Ureter (tissue), 1 donor: ENCODE results near the gene CHCHD4. TPM values are rescaled to one million over a fixed set of nuclear protein-coding genes. Genes with fewer than 3 reads are reported as not detected.
A peak's percentile ranks its signal among the peaks of the same experiment; 100 is the strongest.

Experiments
- DNase-seq: peaks from one replicate; pipeline ENCODE4 v3.0.0-alpha.2; 2020; ENCODE audit warnings: low spot score
- total RNA-seq: library from RNA; stranded (reverse); gene quantifications from one replicate; pipeline ENCODE4 v1.2.4, GENCODE V29; 2023
- donor health status: DM: yes; HTN: yes; CAD: no.

The CHCHD4 gene
- total RNA-seq, 1 donor from 2014 or later = 11.2 TPM

DNA sequence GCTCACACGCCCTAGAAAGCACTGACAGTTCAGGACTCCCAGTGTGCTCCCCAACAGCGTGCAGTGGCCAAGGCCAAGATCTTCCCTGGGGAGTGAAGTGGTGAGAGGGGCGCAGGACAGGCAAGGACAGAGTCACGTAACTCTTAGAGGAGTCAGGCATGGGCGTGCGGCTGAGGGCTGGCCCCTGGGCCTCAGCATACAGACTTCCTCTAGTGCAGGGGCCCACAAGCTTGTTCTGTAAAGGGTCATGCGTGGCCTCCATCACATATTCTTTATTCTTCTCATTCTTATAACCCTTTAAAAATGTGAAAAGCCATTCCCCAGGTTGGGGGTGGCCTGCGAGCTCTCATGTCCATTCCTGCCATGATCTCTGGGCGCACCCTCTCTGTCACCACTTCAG is 25.4 kb upstream of the CHCHD4 start:
- DNase-seq = no peak

DNA sequence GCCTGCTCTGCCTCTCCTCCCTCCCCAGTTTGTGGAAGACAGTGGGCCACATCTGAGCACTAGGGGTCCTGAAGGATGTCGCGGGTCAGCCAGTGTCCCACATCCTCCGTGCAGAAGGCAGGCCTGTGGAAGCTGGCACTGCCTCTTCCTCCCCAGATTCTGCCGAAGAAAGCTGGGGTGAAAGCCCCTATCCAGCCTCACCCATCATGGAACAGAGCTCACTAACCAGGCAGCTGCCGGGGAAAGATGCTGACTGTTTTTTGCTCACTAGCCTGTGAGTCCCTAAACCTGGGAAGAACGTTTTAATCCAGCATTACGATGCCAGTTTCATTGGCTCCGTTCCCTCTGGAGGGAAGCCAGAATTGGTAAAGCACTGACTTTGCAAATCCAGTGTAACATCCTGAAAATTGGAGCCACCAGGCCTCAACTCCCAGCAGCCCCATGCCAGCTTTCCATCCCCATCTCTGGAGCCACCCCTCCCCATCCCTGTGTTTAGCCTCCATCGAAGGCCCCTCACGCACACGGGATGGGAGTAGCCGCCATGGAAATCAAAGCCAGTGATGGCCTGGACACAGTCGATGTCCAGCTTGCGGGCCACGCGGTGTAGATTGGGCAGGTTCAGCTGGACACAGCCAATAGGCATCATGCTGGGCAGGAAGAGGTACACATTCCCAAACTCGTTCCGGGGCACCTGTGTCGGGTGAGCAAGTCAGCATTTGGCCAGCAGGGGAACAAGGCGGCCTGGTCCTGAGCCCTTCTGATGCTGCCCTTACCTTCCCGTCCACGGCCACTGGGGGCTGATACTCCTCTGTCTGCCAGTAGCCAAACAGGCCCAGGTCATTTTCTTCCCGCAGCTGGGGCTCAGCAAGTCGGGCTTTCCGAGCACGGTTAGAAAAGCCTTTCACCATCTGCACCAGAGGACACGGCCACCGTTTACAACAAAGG is 23.6 kb upstream of the CHCHD4 start:
- peak; percentile 41 for DNase-seq

DNA sequence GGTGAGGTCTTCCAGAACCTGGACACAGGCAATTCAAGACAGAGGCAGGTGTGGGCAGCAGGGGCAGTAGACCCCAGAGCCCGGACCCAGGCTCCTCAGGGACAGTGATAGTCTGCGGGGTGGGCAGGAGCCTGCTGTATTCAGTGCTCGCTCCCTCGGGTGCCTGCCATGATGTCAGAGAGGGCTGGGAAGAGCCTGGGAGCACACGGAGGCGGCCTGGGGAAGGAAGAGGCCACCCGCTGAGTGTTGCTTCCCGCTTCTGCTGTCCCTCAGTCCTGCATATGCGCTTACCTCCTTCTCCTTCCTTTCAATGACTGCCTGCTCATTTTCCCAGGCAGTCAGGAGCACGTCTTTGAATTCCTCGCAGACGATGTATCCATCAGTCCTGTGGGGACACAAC is 22.9 kb upstream of the CHCHD4 start:
- peak; percentile 40 for DNase-seq

DNA sequence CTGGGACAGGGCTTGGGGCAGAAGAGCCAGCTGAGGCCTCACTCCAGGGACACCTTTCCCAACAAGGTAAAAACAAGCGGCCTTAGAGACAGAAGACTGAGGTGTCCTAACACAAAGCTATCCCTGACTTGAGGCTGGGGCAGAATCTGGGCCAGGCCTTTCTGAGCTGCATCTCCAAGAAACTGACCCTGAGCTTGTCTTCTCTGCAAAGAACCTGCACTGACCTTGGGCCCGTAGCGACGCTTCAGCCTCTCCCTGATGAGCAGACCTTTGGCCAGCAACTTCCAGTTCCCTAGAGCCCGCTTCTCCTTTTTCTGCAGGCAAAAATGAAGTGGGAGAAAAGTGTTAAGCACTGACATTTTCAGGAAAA is 22.4 kb upstream of the CHCHD4 start:
- no peak for DNase-seq

DNA sequence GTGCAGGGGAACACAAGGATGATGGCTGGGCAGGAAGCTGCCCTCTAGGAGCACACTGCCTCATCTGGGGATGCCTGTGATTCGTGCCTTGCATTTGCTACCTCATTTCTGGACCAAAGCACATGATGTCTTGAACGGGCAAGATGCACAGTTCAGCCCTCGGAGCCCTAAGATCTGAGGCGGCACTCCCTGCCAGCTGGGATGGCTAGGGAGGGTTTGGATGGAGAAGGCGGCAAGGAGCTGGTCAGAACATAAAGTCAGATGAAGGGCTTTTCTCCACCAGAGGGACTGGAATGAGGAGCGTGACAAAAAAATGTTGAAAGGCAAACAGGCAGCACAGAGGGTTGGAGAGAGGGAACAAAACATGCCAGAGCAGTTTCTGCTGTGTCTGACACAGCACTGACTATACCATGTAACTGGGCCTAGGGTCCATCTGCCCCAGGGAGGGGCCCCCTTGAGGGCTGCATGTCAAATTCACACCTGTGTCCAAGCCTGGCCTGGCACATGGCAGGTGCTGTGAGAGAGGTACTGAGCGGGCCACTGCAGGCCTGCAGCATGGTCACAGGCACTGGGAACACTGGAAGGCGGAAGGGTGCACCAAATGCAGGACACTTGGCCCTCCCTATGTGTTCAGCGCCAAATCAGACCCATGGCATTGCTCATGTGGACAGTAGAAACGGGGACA is 21.9 kb upstream of the CHCHD4 start:
- no peak for DNase-seq

DNA sequence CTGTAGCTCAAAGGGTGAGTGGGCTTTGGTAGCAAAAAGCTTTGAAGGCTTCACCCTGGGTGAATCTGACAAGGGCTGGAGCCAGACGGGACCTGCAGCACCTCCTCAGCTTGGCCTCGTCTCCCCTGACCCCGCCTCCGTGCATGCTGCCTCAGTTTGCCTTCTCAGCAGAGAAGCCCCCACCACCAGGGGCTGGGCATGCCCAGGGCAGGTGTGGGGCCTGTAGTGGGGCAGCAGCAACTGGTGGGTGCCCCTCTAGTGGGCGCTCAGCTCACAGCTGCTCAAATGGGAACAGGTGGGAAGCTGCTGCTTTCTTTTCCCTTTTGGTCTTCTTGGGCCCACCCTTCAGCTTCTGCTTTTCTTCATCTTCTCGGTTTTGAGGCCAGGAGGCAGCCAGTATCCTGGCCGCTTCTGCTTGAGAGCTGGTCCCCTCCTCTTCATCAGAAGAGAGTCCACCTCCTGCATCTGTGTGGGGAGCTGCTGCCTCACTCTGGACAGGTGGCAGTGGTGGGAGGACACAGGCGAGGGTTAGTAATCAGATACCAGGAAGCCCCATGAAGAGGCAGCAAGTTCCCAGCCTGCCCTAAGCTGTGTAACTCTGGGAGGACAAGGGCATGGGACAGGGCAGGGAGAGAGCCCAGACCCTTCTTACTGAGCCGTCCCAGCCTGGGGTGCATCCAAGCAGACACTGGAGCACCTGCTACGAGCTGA is 21.2 kb upstream of the CHCHD4 start:
- DNase-seq = peak; percentile 43

DNA sequence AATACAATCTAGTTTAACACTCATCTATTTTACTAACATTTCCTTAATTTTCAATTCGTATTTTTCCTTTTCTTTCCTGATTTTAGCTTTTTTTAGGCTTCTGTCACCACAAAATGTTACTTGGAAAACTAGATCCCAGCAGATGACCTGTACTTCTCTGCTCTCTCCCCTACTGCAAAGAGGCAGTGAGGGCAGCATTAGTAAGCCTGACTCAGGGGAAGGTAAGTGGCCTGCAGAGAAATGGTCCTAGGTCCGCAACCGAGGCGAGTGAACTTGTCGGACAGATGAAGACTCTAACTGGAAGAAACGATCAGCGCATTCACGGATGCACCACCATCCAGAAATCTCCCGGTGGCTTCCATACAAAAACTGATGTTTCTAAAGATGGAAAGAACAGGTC is 20.6 kb upstream of the CHCHD4 start:
- peak; percentile 40 for DNase-seq

DNA sequence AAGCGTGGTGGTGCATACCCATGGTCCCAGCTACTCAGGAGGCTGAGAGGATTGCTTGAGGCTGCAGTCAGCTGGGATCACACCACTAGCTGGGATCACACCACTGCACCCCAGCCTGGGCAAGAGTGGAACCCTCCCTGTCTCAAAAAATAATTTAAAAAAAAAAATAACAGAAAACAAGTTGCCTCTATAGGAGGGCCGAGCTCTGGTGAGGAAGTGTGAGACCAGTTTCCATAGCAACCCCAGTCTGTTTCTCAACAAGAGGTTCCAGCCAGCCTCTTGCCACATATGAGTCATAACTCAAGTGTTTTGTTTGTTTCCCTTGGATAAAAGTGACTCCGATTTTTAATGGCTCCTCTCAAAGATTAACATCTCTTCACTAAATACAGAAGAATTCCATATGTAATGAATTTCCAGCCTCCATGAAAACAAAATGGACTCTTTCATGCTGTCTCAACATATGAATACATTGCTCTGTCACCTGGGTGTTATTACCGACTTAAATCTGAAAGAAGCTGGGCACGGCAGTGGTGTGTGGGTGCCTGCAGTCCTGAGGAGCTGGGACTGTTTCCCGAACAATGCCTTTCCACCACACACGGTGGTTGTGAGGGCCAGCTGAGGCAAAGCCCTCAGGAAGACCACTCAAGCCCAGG is 19.9 kb upstream of the CHCHD4 start:
- peak; percentile 86 for DNase-seq

DNA sequence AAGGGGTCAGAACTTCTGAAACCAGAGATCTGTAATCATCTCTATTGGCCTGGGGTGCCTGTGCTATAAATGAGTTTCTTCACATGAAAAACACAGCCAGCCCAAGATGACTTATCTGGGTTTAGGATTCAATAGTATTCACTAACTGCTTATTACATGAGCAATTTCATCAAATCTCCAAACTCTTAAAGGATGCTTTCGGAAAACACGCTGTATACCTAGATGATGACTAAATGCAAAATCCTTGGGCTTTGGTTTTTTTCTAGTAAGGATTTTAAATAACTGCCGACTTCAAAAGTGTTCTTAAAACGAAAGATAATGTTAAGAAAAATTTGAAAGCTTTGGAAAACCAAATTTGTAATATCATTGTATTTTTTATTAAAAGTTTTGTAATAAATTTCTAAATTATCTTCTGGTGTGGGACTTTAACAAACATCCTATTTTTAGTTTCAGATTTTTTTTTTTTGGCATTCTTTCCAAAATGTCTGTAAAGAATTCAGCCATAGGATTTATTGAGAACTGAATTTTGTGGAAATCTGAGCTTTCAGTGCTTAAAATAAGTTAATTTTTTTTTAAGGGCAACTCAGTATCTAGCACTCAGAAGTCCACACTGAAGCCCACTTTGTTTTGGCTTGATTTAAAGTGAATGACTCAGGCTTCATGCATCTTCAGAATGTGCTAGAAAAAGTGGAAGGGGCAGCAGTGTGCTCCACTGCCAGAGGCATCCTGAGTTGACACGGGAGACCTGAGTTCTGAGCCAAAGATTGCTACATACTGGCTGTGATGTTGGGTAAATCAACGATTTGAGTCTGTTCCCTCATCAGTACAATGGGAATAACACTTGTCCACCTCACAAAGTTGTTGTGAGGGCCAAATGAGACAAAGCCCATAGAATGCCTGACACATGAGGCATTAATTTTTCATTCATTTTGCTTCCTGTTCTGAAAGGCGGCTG is 18.9 kb upstream of the CHCHD4 start:
- DNase-seq = no peak

DNA sequence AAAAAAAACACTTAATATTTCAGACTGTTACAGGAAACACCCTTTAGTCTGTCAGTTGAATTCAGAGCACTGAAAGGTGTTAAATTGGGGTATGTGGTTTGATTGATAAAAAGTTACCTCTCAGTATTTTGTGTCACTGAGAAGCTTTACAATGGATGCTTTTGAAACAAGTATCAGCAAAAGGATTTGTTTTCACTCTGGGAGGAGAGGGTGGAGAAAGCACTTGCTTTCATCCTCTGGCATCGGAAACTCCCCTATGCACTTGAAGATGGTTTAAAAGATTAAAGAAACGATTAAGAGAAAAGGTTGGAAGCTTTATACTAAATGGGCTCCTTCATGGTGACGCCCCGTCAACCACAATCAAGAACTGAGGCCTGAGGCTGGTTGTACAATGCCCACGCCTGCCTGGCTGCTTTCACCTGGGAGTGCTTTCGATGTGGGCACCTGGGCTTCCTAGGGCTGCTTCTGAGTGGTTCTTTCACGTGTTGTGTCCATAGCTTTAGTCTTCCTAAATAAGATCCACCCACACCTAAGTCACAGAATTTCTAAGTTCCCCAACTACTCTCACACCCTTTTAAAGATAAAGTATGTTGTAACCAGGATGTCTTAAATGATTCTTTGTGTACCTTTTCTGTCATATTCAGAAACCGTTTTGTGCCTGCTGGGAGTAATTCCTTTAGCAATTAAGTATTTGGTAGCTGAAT is 18.0 kb upstream of the CHCHD4 start:
- no peak for DNase-seq

DNA sequence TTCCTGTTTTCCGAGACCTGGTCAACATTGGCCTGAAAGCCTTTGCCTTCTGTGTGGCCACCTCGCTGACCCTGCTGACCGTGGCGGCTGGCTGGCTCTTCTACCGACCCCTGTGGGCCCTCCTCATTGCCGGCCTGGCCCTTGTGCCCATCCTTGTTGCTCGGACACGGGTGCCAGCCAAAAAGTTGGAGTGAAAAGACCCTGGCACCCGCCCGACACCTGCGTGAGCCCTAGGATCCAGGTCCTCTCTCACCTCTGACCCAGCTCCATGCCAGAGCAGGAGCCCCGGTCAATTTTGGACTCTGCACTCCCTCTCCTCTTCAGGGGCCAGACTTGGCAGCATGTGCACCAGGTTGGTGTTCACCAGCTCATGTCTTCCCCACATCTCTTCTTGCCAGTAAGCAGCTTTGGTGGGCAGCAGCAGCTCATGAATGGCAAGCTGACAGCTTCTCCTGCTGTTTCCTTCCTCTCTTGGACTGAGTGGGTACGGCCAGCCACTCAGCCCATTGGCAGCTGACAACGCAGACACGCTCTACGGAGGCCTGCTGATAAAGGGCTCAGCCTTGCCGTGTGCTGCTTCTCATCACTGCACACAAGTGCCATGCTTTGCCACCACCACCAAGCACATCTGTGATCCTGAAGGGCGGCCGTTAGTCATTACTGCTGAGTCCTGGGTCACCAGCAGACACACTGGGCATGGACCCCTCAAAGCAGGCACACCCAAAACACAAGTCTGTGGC is 17.1 kb upstream of the CHCHD4 start:
- DNase-seq = no peak

DNA sequence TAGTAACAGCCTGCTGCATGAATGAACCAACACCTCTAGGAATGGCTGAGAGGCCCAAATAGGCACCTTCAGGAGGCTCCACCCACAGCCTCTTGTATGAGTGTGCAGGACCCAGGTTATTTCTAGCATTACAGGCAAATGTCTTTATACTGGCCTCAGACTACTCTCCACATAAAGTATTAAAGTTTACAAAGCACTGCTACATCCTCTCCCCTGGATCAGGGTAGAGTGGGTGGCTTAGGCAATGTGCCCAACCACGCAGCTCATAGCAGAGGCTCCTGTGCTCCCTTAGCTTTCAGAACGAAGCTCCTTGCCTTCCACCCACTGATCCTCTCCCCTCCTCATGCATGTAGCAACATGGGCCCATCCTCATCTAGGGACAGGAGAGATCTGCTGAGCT is 16.5 kb upstream of the CHCHD4 start:
- DNase-seq = no peak

DNA sequence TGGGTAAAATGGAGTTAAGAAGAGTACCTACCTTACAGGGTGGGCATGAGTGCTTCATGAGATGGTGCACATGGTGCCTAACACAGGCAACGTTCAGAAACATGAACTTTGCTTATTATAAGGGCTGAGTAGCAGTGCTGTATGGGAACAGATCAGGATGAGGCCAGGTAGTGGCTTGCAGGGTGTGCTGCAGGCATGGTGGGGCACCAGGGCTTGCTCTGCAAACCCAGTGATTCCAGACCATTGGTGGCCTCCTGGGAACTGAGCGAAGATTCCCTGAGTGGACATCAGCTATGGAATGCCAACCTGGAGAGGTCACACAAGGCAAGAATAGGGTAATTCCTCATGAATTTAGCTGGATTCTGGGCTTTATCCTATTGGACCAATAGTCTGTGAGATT is 16.0 kb upstream of the CHCHD4 start:
- no peak for DNase-seq

DNA sequence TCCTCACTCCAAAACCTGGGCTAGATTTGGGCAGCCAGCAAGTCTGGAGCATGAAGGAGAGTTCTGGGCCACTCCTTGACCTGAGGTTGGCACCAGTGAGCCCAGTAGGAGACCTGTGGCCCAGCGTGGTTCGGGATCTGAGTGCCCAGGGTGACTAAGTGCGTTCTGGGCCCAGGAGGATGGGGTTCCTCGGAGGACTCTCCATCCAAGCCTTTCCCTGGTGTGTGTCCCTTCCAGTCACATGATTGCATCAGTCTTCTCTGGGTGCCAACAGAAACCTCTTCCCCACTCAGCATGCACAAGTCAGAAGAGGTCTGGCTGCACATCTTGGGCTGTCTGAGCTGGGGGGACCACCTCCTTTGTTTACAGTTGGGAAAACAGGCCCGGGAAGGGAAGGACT is 15.1 kb upstream of the CHCHD4 start:
- DNase-seq = no peak

DNA sequence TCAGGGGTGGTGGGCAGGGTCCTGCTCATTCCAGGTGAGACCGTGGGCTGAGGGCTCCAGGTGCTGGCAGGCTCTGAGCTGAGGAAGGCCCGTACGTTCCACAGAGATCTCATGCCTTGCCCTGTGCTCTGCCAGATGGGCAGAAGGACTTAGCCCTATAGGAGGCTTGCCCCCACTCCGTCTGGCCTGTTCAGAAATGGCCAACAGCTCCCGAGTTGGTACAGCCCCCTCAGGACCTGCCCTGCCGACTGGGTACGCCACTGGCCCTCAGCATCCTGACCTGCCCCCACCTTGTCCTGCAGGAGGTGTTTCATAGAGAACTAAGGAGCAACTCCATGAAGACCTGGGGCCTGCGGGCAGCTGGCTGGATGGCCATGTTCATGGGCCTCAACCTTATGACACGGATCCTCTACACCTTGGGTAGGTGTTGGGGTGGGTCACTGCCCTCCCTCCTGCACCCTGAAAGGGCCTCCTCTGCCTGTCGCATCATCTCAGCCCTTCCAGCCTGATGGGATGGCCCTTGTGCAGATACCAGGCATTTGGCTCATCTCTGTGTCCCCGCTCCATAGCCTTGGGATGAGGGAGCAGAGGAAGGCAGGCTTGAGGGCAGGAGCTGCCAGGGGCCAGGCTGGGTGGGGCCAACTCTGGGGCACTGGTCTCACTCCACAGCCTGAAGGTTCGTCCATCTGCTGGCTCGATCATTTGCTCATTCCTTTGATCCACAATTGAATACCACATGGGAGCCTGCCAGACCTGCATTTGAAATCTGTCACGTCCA is 14.4 kb upstream of the CHCHD4 start:
- no peak for DNase-seq

DNA sequence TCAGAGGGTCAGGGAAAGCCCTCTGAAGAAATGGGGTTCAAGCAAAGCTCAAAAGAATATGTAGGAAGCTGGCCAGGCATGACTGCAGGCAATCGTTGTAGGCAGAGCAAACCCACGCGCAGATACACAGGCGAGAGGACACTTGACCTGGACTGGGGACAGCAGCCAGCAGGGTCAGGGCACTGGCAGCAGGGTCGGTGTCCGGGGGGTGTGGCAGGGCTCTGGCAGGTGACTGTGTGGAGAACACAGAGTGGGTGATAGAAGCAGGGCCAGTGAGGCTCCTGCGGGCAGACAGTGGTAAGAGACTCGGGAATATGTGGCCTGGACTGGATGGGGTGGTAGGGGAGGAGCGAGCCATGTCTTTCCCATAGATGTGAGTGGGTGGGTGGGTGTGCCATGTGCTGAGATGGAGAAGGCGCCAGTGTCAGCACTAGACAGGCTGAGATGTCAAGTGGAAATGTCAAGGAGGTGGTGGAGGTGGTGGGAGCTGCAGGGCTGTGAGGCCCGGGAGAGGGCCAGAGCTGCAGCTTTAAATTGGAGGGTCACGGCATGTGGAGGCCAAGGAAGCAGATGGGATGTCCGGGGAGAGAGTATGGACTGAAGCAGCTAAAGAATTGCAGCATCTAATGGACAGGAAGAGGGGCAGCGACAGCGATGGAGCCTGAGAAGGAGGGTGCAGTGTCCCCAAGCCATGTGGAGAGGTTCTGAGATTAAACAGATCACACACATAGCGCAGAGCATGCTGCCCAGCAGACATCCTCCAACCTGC is 13.6 kb upstream of the CHCHD4 start:
- DNase-seq = no peak

DNA sequence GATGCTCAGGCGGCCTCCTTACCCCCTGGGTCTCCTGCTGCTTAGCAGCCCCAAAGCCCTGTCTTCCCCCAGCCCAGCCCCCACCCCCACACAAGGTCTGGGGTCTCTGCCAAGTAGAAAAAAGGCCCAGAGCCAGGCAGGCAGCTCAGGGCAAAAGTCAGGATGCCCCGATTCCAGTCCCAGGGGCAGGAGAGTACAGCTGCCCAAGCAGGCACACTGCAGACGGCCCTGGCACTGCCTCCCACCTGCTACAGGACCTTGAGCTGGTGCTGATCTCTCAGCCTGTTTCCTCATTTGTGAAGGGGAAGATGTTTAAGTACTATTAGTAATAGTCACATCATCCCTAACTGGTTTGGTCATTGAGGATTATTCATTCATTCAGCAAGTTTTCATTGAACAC is 12.8 kb upstream of the CHCHD4 start:
- no peak for DNase-seq

DNA sequence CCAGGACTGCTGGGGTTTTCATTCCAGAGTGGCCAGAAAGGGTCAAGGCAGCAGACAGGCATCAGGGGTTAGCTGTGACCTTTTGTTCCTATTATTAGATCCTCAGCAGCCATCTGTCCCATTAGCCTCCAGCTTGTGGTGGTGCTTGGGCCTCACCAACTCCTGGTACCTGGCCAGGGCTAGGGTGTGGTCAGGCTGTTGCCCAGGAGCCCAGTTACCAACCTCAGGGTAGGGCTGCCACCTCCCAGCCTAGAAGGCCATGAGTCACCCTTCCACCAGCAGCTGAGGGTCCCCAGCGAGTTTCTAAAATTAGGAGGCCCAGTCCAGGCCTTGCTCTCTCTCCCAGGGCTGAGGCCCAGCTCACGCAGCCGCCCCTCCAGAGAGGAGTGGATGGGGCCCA is 12.3 kb upstream of the CHCHD4 start:
- no peak for DNase-seq
